WTC11 (cell line): ENCODE data around the gene C9orf50. TPM values are rescaled to one million over a fixed set of nuclear protein-coding genes. Genes with fewer than 3 reads are reported as not detected.

Experiments used
- ATAC-seq: fragments of 200-7000 bp; cut with Tn5 transposase; 2 replicates; pipeline ENCODE4 v1.10.0; 2021; ENCODE audit warnings: mild to moderate bottlenecking, moderate library complexity
- CTCF ChIA-PET: fragments of 300-600 bp; sonication (Branson Sonifier 250); formaldehyde crosslinking; loops from one replicate; lab custom pipeline; 2021; ENCODE audit warnings: antibody characterized with exemption; lab: Charles Lee
- POLR2A ChIA-PET: fragments of 350-600 bp; sonication (Branson Sonifier 250); formaldehyde crosslinking; loops from one replicate; lab custom pipeline; 2021; ENCODE audit warnings: antibody characterized with exemption; lab: Charles Lee
- DNase-seq: peaks from one replicate; pipeline ENCODE4 v3.0.0; 2021; ENCODE audit warnings: low spot score
- H3K27ac Mint-ChIP-seq: 2 replicates; pipeline ENCODE4 v1.8.0; 2021; ENCODE audit warnings: mixed read lengths
- H3K27me3 Mint-ChIP-seq: 2 replicates; pipeline ENCODE4 v1.8.0; 2021; ENCODE audit warnings: low read depth, mild to moderate bottlenecking, moderate library complexity, mixed read lengths
- H3K36me3 Mint-ChIP-seq: 2 replicates; pipeline ENCODE4 v1.8.0; 2021; ENCODE audit warnings: mixed read lengths
- H3K4me1 Mint-ChIP-seq: 2 replicates; pipeline ENCODE4 v1.8.0; 2022; ENCODE audit warnings: mixed read lengths
- H3K4me3 Mint-ChIP-seq: 2 replicates; pipeline ENCODE4 v1.8.0; 2021; ENCODE audit warnings: mild to moderate bottlenecking, moderate library complexity, mixed read lengths
- H3K9me3 Mint-ChIP-seq: 2 replicates; pipeline ENCODE4 v1.8.0; 2021; ENCODE audit warnings: mixed read lengths
- ATF1 ChIP-seq: sonication (generic); formaldehyde crosslinking; IDR thresholded peaks from 2 replicates; pipeline ENCODE4 v1.8.1; 2023; ENCODE audit warnings: mild to moderate bottlenecking, moderate library complexity, missing genetic modification reagents
- CREM ChIP-seq: sonication (generic); formaldehyde crosslinking; IDR thresholded peaks from 2 replicates; pipeline ENCODE4 v1.8.1; 2022; ENCODE audit warnings: mild to moderate bottlenecking, missing genetic modification reagents, moderate library complexity
- ESRRA ChIP-seq: sonication (generic); formaldehyde crosslinking; IDR thresholded peaks from 2 replicates; pipeline ENCODE4 v1.8.1; 2022; ENCODE audit warnings: mild to moderate bottlenecking, missing genetic modification reagents, borderline replicate concordance
- FOXK1 ChIP-seq: sonication (generic); formaldehyde crosslinking; IDR thresholded peaks from 2 replicates; pipeline ENCODE4 v1.8.0; 2022; ENCODE audit warnings: mild to moderate bottlenecking, moderate library complexity, missing genetic modification reagents
- MYBL2 ChIP-seq: sonication (generic); formaldehyde crosslinking; IDR thresholded peaks from 2 replicates; pipeline ENCODE4 v1.8.1; 2023; ENCODE audit warnings: mild to moderate bottlenecking, moderate library complexity, missing genetic modification reagents
- PRRX2 ChIP-seq: fragments of 250-450 bp; sonication (Bioruptor Pico); IDR thresholded peaks from 2 replicates; pipeline ENCODE4 v1.8.0; 2021; ENCODE audit warnings: mild to moderate bottlenecking
- RELA ChIP-seq: sonication (generic); formaldehyde crosslinking; IDR thresholded peaks from 2 replicates; pipeline ENCODE4 v1.8.1; 2022; ENCODE audit warnings: missing genetic modification reagents, mild to moderate bottlenecking, borderline replicate concordance
- SMAD3 ChIP-seq: sonication (generic); formaldehyde crosslinking; IDR thresholded peaks from 2 replicates; pipeline ENCODE4 v1.8.0; 2022; ENCODE audit warnings: missing genetic modification reagents, mild to moderate bottlenecking, borderline replicate concordance
- TCF7 ChIP-seq: sonication (generic); formaldehyde crosslinking; IDR thresholded peaks from 2 replicates; pipeline ENCODE4 v1.8.0; 2022; ENCODE audit warnings: mild to moderate bottlenecking, low read depth, missing genetic modification reagents, moderate library complexity
- TEAD1 ChIP-seq: sonication (generic); formaldehyde crosslinking; IDR thresholded peaks from 2 replicates; pipeline ENCODE4 v1.8.0; 2022; ENCODE audit warnings: mild to moderate bottlenecking, missing genetic modification reagents
- ZNF281 ChIP-seq: sonication (generic); formaldehyde crosslinking; IDR thresholded peaks from 2 replicates; pipeline ENCODE4 v1.8.0; 2023; ENCODE audit warnings: mild to moderate bottlenecking, missing genetic modification reagents
- ZNF423 ChIP-seq: fragments of 250-450 bp; sonication (Bioruptor Pico); IDR thresholded peaks from 2 replicates; pipeline ENCODE4 v2.1.2; 2022; ENCODE audit warnings: mild to moderate bottlenecking, moderate library complexity
- ZNF425 ChIP-seq: fragments of 250-450 bp; sonication (Bioruptor Pico); conservative IDR thresholded peaks from 2 replicates; pipeline ENCODE4 v1.9.0; 2021; ENCODE audit warnings: mild to moderate bottlenecking
- ZNF512 ChIP-seq: sonication (generic); formaldehyde crosslinking; IDR thresholded peaks from 2 replicates; pipeline ENCODE4 v1.8.1; 2022; ENCODE audit warnings: missing genetic modification reagents, borderline replicate concordance
- total RNA-seq: library from RNA; stranded (reverse); gene quantifications from 3 replicates; pipeline ENCODE4 v1.2.3, GENCODE V29; 2021
- TF ChIP-seq, protein P1 (sequence below): sonication (generic); formaldehyde crosslinking; IDR thresholded peaks from 2 replicates; pipeline ENCODE4 v1.8.1; 2022; ENCODE audit warnings: mild to moderate bottlenecking, moderate library complexity, missing genetic modification reagents
- TF ChIP-seq, protein P2 (sequence below): sonication (generic); formaldehyde crosslinking; IDR thresholded peaks from 2 replicates; pipeline ENCODE4 v1.8.1; 2023; ENCODE audit warnings: mild to moderate bottlenecking, missing genetic modification reagents, moderate library complexity
- TF ChIP-seq, protein P3 (sequence below): sonication (generic); formaldehyde crosslinking; IDR thresholded peaks from 2 replicates; pipeline ENCODE4 v1.8.0; 2022; ENCODE audit warnings: mild to moderate bottlenecking, missing genetic modification reagents

Gene C9orf50
- total RNA-seq, 1 experiment from 2014 or later = 0.11 TPM

GRCh38 chr9:129655154-129655553 is 34.3 kb upstream of the C9orf50 start:
- no peak overlapping the region for H3K27ac Mint-ChIP-seq
- TF ChIP-seq, protein P1, sequence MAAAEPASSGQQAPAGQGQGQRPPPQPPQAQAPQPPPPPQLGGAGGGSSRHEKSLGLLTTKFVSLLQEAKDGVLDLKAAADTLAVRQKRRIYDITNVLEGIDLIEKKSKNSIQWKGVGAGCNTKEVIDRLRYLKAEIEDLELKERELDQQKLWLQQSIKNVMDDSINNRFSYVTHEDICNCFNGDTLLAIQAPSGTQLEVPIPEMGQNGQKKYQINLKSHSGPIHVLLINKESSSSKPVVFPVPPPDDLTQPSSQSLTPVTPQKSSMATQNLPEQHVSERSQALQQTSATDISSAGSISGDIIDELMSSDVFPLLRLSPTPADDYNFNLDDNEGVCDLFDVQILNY (CRISPR knock-in tag) = no peak
- TF ChIP-seq, all 79 proteins: peak for 0
- Mint-ChIP-seq H3K4me3 (no peak overlapping the region), H3K4me1 (no peaks in the 10 kb centered on the region), H3K27me3 (no peaks in the 10 kb centered on the region; the same call in 1 of the 2 replicates), H3K36me3 (no peaks in the 10 kb centered on the region), H3K9me3 (no peaks in the 10 kb centered on the region)
- DNase-seq = no peak
- no peak for ATAC-seq
- CTCF ChIA-PET = interaction anchor here (2.4 kb wide), 1 partner anchor 13 kb away, joined by 10 read pairs; the partner anchor contains the start of gene ASB6
- POLR2A ChIA-PET = no interaction called here

- H3K4me3 Mint-ChIP-seq = no peak overlapping the region
- no peaks in the 10 kb centered on the region for H3K9me3 Mint-ChIP-seq
- no peaks in the 10 kb centered on the region for H3K36me3 Mint-ChIP-seq
- no peak for ATAC-seq
- H3K4me1 Mint-ChIP-seq = no peaks in the 10 kb centered on the region
- no peak overlapping the region for H3K27ac Mint-ChIP-seq
- ChIA-PET POLR2A (no interaction called here), CTCF (interaction anchor here (2.4 kb wide), 1 partner anchor 12 kb away, joined by 10 read pairs; the partner anchor contains the start of gene ASB6)
- TF ChIP-seq TCF7 (CRISPR knock-in tag) (no peak), PRRX2 (CRISPR knock-in tag) (no peak), RELA (no peak), ATF1 (CRISPR knock-in tag) (no peak), ZNF512 (CRISPR knock-in tag) (no peak), MYBL2 (CRISPR knock-in tag) (no peak), SMAD3 (CRISPR knock-in tag) (no peak), ESRRA (CRISPR knock-in tag) (no peak), TEAD1 (CRISPR knock-in tag) (no peak), ZNF281 (CRISPR knock-in tag) (no peak), CREM (CRISPR knock-in tag) (no peak), ZNF423 (CRISPR knock-in tag) (no peak), ZNF425 (CRISPR knock-in tag) (no peak), FOXK1 (CRISPR knock-in tag) (no peak)
- TF ChIP-seq, protein P2, sequence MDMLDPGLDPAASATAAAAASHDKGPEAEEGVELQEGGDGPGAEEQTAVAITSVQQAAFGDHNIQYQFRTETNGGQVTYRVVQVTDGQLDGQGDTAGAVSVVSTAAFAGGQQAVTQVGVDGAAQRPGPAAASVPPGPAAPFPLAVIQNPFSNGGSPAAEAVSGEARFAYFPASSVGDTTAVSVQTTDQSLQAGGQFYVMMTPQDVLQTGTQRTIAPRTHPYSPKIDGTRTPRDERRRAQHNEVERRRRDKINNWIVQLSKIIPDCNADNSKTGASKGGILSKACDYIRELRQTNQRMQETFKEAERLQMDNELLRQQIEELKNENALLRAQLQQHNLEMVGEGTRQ = no peak
- TF ChIP-seq, protein P1 (CRISPR knock-in tag) = no peak
- TF ChIP-seq, protein P3, sequence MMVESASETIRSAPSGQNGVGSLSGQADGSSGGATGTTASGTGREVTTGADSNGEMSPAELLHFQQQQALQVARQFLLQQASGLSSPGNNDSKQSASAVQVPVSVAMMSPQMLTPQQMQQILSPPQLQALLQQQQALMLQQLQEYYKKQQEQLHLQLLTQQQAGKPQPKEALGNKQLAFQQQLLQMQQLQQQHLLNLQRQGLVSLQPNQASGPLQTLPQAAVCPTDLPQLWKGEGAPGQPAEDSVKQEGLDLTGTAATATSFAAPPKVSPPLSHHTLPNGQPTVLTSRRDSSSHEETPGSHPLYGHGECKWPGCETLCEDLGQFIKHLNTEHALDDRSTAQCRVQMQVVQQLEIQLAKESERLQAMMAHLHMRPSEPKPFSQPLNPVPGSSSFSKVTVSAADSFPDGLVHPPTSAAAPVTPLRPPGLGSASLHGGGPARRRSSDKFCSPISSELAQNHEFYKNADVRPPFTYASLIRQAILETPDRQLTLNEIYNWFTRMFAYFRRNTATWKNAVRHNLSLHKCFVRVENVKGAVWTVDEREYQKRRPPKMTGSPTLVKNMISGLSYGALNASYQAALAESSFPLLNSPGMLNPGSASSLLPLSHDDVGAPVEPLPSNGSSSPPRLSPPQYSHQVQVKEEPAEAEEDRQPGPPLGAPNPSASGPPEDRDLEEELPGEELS = no peak
- TF ChIP-seq, all 79 proteins: peak for 0
- DNase-seq = no peak
- H3K27me3 Mint-ChIP-seq = no peaks in the 10 kb centered on the region; the same call in 1 of the 2 replicates
Measured at GRCh38 chr9:129654554-129655040, 33.7 kb upstream of the C9orf50 start.
